ENCODE results near the gene GSG1.
"Not testable (repeated sequence)": the region's sequence is repeated elsewhere in the genome, so short reads cannot be mapped to it uniquely, and the experiment has no call there.

GSG1 gene

DNA sequence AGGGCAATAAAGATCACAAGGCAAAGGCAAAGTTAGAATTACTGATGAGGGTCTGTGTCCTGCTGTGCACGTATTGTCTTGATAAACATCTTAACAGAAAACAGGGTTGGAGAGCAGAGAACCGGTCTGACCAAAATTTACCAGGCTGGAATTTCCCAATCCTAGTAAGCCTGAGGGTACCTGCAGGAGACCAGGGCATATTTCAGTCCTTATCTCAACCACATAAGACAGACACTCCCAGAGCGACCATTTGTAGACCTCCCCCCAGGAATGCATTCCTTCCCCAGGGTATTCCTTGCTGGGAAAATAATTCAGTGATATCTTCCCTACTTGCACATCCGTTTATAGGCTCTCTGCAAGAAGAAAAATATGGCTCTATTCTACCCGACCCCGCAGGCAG is 49.9 kb downstream of the GSG1 start:
- not testable (repeated sequence) for DNase-seq (ENCODE audit: low spot score)

DNA sequence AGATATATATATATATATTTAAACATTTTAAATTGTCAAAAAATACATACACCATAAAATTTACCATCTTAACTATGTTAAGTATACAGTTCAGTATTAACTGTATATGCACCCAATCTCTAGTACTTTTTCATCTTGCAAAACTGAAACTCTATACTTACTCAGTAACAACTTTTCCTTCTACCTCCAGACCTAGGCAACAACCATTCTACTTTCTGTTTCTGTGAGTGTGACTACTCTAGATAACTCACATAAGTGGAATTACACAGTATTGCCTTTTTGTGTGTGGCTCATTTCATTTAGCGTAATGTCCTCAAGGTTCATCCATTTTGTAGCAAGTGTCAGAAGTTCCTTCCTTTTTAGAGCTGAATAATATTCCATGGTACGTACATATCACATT is 51.0 kb downstream of the GSG1 start:
- DNase-seq (ENCODE audit: low spot score) = no peak

GRCh38 chr12:13049816-13050215 is 53.7 kb downstream of the GSG1 start:
- no peak for DNase-seq (ENCODE audit: low spot score)

DNA sequence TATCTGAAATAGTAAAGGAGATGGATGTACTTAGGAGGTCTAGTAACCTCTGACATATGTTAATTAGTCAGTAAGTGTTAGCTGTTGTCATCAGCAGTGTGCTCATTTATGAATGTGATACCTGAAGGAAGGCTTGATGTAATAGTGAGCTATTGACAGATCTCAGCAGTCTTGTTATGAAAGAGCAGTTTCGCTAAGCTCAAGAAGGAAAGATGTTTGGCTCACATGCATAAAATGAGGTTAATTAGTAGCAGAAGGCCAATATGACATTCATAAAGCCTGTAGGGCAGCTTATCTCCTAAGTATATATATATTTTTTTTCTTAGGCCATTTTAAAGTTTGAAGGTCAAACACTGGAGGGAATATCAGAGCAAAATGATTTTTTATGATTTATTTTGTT is 56.5 kb downstream of the GSG1 start:
- DNase-seq (ENCODE audit: low spot score) = no peak

- DNase-seq (ENCODE audit: low spot score) = no peak
These were observed 57.7 kb downstream of the GSG1 start for GRCh38 chr12:13045816-13046215.

DNA sequence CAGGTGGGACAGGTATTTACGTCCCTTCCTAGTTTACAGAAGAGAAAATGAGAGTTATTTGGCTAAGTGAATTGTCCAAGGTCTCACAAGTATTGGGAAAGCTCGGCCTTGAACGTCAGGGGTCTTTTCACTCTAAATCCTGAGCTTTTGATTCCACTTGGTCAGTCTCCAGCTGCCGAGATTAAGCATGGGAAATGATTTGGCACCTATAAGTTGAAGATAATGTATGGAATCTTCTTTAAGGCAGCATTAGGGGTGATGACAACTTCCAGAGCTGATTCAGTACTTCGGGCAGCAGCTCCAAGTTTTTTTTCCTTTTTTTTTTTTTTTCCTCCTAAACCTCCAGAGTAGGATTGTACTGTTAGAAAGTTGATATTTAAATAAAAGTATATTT is 58.6 kb downstream of the GSG1 start:
- no peak for DNase-seq (ENCODE audit: low spot score)

- DNase-seq (ENCODE audit: low spot score) = peak; percentile 58
These were observed 59.2 kb downstream of the GSG1 start, which contains the start of gene FAM234B for GRCh38 chr12:13044002-13044905. Gene FAM234B (plus strand): TSS chr12:13044381. CDS start chr12:13044404, 23 bp downstream.

- no peak for DNase-seq (ENCODE audit: low spot score)
These were observed 60.7 kb downstream of the GSG1 start for GRCh38 chr12:13042666-13043230.

DNA sequence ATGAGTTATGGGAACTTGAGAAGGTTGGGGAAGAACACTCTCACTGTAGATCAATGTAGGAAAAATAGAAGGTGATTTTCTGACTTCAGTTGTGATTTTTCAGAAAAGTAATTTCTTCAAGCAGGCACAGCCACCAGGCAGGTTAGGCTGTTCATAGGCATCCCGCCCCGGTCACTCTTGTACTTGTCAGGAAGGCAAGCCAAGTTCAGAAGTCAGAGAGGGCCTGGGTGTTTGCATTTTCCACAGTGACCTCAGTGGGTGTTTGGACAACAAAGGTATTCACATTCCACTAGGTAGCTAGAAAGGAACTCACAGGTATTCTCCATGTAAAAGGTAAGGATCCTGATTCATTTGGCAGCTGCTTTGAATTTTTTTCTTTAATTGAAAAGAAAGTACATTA is 62.2 kb downstream of the GSG1 start:
- no peak for DNase-seq (ENCODE audit: low spot score)

DNA sequence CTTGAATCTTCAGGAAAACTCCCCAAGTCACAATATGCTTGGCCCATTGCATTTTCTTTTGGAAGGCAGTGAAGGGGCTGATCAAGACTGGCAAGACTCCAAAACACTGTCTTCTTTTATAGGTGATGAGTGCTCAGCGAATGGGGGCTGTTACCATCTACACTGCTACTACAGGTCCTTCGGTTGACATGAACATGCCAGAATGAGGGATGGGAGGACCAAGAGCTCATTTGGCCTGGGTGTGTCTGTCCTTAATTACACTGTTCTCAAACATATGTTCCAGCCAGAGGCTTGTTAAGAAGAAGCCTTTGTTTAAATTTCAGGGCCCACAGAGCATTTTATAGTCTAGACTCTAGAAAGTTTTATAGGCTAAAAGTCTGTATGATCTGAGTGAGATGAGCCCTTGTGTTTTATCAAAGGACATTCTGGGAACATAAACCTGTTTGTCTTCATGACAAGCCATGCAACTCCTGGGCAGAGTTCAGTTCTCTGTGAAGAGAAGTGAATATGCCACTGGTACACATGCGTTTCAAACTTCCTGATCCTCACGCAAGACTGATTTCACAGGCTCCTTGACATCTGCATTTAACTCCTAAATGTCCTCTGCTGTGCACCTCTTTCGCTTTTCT is 64.0 kb downstream of the GSG1 start:
- no peak for DNase-seq (ENCODE audit: low spot score)

DNA sequence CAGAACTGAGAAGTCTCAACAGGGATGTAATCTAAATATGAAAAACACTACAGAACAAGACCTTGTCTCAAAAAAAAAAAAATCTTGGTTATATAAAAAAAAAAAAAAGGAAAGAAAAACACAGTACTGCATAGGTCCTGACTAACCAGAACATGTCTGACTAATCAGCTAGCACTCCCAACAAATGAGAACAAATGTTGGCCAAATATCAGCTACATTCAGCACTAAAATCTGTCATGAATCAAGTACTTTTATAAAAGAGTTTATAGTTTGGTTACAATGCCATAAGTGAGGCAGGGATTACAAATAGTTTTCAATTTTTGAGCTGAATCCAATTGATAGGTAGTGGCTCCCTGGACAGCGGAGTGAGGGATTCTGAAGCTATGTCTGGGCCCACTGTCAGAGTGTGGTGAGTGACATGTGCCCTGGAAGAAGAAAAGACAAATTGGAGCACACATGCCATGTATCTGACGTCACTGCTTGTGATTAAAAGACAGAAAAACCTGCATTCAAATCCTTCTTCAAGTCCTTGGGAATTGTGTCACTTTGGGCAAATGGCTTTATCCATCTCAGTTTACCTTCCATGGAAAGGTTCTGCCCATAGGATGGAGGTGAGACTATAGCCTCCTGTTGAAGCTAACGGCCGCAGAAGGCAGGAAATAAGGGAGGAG is 64.8 kb downstream of the GSG1 start:
- no peak for DNase-seq (ENCODE audit: low spot score)

DNA sequence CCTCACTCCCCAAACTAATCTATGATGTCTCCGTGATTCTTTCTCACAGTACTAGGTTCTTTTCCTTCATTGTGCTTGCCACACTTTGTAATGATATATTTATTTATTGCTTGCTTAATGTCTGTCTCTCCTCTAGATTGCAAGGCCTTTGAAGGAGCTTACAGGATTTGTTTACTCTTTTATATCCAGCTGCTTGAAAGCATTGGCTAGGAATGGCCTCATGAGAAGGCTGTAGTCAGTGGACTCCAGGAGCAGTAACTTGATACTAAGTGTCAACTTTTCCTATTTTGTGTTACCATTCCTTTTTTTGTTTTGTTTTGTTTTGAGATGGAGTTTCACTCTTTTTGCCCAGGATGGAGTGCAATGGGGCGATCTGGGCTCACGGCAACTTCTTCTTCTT is 66.6 kb downstream of the GSG1 start:
- DNase-seq (ENCODE audit: low spot score) = no peak

DNA sequence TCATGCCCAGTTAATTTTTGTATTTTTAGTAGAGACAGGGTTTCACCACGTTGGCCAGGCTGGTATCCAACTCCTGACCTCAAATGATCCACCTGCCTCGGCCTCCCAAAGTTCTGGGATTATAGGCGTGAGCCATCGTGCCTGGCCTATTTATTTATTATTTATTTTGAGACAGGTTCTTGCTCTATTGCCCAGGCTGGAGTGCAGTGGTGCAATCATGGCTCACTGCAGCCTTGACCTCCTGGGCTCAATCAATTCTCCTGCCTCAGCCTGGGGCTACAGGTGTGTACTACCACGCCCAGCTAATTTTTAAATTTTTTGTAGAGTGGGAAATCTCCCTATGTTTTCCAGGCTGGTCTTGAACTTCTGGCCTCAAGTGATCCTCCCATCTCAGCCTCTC is 68.1 kb downstream of the GSG1 start:
- DNase-seq (ENCODE audit: low spot score) = not testable (repeated sequence)
